A549 (cell line): Measurements from ENCODE around the gene DOCK1. TPM values are rescaled to one million over a fixed set of nuclear protein-coding genes. Genes with fewer than 3 reads are reported as not detected.

ENCODE experiments used
- ATAC-seq, 2 experiments: fragments of 200-7000 bp in 1 of 2; fragments of >200 bp in 1 of 2; cut with Nextera tagmentation in 1 of 2; cut with Tn5 transposase in 1 of 2; 3 replicates each; pipeline versions ENCODE4 v1.8.0 to v1.9.1; 2018 to 2020; ENCODE audit warnings: mild to moderate bottlenecking in 1 of 2, moderate library complexity in 1 of 2
- CTCF ChIA-PET: fragments of 300-600 bp; sonication (Branson Sonifier 250); formaldehyde crosslinking; extraction: SDS; loops from one replicate; lab custom pipeline; 2021; ENCODE audit warnings: antibody characterized with exemption, inconsistent platforms; lab: Yijun Ruan, JAX
- POLR2A ChIA-PET: fragments of 350-600 bp; formaldehyde crosslinking; extraction: SDS; loops from one replicate; lab custom pipeline; 2021; ENCODE audit warnings: antibody characterized with exemption, inconsistent platforms; lab: Yijun Ruan, JAX
- DNase-seq, 2 experiments: peaks; one replicate each; pipeline versions ENCODE4 v3.0.0 to v3.0.0-alpha.2; 2011 to 2016; ENCODE audit warnings: low read depth in 1 of 2, low spot score in 1 of 2
- FAIRE-seq: peaks from 2 replicates; lab custom pipeline; 2011; peaks lifted over from hg19 to GRCh38; lab: Jason Lieb, UNC
- H3K27ac ChIP-seq, 2 experiments: fragments of >200 bp; sonication (Bioruptor Twin); formaldehyde crosslinking; 3 replicates each; pipeline ENCODE4 v1.5.1; 2016 to 2017
- H3K4me1 ChIP-seq: fragments of >200 bp; sonication (Bioruptor Twin); formaldehyde crosslinking; 3 replicates; pipeline ENCODE4 v1.6.1; 2016
- H3K4me2 ChIP-seq: fragments of >200 bp; sonication (Bioruptor Twin); formaldehyde crosslinking; 3 replicates; pipeline ENCODE4 v1.6.1; 2016
- H3K4me3 ChIP-seq: fragments of >200 bp; sonication (Bioruptor Twin); formaldehyde crosslinking; 3 replicates; pipeline ENCODE4 v1.5.1; 2016
- H3K9me3 ChIP-seq: fragments of >200 bp; sonication (Bioruptor Twin); formaldehyde crosslinking; 3 replicates; pipeline ENCODE4 v1.6.1; 2016
- BHLHE40 ChIP-seq: IDR thresholded peaks from 2 replicates; pipeline ENCODE4 v1.6.1; 2012; ENCODE audit warnings: low read depth, low read length, inconsistent platforms
- CBX2 ChIP-seq: fragments of 200-600 bp; sonication (generic); IDR thresholded peaks from 2 replicates; pipeline ENCODE4 v1.6.1; 2016; ENCODE audit warnings: low read depth, mild to moderate bottlenecking, borderline replicate concordance
- CTCF ChIP-seq: fragments of >200 bp; sonication (Bioruptor Twin); formaldehyde crosslinking; IDR thresholded peaks from 3 replicates; pipeline ENCODE4 v1.5.1; 2016
- EHMT2 ChIP-seq: fragments of 200-600 bp; sonication (generic); IDR thresholded peaks from 2 replicates; pipeline ENCODE4 v1.6.1; 2016; ENCODE audit warnings: antibody characterized with exemption, low read depth, mild to moderate bottlenecking, moderate library complexity
- ELK1 ChIP-seq: fragments of 150-350 bp; IDR thresholded peaks from 2 replicates; pipeline ENCODE4 v1.6.1; 2014; ENCODE audit warnings: low read depth, mild to moderate bottlenecking, low read length
- EP300 ChIP-seq, 2 experiments: fragments of >200 bp; sonication (Bioruptor Twin); formaldehyde crosslinking; IDR thresholded peaks; 2 replicates in 1 of 2; 3 replicates in 1 of 2; pipeline ENCODE4 v1.6.1; 2016 to 2017
- ESRRA ChIP-seq: fragments of 150-350 bp; IDR thresholded peaks from 2 replicates; pipeline ENCODE4 v1.6.1; 2014; ENCODE audit warnings: mild to moderate bottlenecking, low read length, borderline replicate concordance
- GATA3 ChIP-seq: IDR thresholded peaks from 2 replicates; pipeline ENCODE4 v1.6.1; 2012; ENCODE audit warnings: borderline replicate concordance
- HOXA7 ChIP-seq: fragments of 250-450 bp; sonication (Bioruptor Pico); IDR thresholded peaks from 2 replicates; pipeline ENCODE4 v1.5.0; 2020; ENCODE audit warnings: mild to moderate bottlenecking, moderate library complexity
- JUN ChIP-seq, 2 experiments: fragments of >200 bp; sonication (Bioruptor Twin); formaldehyde crosslinking; IDR thresholded peaks; 2 replicates in 1 of 2; 3 replicates in 1 of 2; pipeline ENCODE4 v1.6.1; 2016 to 2017
- NR3C1 ChIP-seq: fragments of >200 bp; sonication (Bioruptor Twin); formaldehyde crosslinking; IDR thresholded peaks from 3 replicates; pipeline ENCODE4 v1.6.1; 2017
- PBX3 ChIP-seq: IDR thresholded peaks from 2 replicates; pipeline ENCODE4 v1.6.1; 2012
- POLR2A ChIP-seq: IDR thresholded peaks from 2 replicates; pipeline ENCODE4 v1.6.1; 2012; ENCODE audit warnings: mild to moderate bottlenecking, low read length
- RCOR1 ChIP-seq: fragments of 150-350 bp; IDR thresholded peaks from 2 replicates; pipeline ENCODE4 v1.6.1; 2014; ENCODE audit warnings: antibody characterized with exemption, low read length, low read depth
- SMC3 ChIP-seq: fragments of >200 bp; sonication (Bioruptor Twin); formaldehyde crosslinking; IDR thresholded peaks from 3 replicates; pipeline ENCODE4 v1.6.1; 2018; ENCODE audit warnings: inconsistent platforms
- SREBF2 ChIP-seq: fragments of 450-650 bp; IDR thresholded peaks from 2 replicates; pipeline ENCODE4 v1.6.1; 2014; ENCODE audit warnings: mild to moderate bottlenecking, moderate library complexity
- TP53 ChIP-seq: fragments of 250-450 bp; sonication (Bioruptor Pico); IDR thresholded peaks from 2 replicates; pipeline ENCODE4 v1.5.0; 2021; ENCODE audit warnings: mild to moderate bottlenecking, moderate library complexity
- ZC3H11A ChIP-seq: fragments of 450-650 bp; IDR thresholded peaks from 2 replicates; pipeline ENCODE4 v1.6.1; 2014; ENCODE audit warnings: antibody characterized with exemption, mild to moderate bottlenecking
- ZFP36 ChIP-seq: fragments of 450-650 bp; IDR thresholded peaks from 2 replicates; pipeline ENCODE4 v1.6.1; 2014; ENCODE audit warnings: borderline replicate concordance; ENCODE audit not compliant: partially characterized antibody
- WGBS: methylation state at CpG from one replicate; pipeline ENCODE4 v1.1.6; 2017; ENCODE audit errors: missing lambda C conversion rate; 5-methylcytosine and 5-hydroxymethylcytosine counted together
- polyA plus RNA-seq, 4 experiments: library from polyadenylated mRNA; depleted of rRNA in 3 of 4; stranded (reverse); fragments of >200 nt; fragmentation: RNase III in 1 of 4; extraction: RNeasy Plus Mini Kit Qiagen cat#74134 plus additional on column Dnase treatment in 1 of 4; gene quantifications; 2 replicates in 3 of 4; 3 replicates in 1 of 4; pipeline ENCODE4 v1.2.3, GENCODE V29; 2011 to 2017

DOCK1 gene
- polyA plus RNA-seq, 2 of the 4 experiments (the other 2 are of a cell fraction): 22.6 to 28.2 TPM

GRCh38 chr10:127197154-127197432, 291.9 kb downstream of the DOCK1 start:
- POLR2A ChIA-PET: no interaction called here
- FAIRE-seq (no peak), ATAC-seq (no peak), DNase-seq (no peak)
- CTCF ChIA-PET: interaction anchor here (0.9 to 1.4 kb wide), 2 partner anchors 18 to 45 kb away, joined by 3 to 6 read pairs; no protein-coding TSS in a partner anchor
- 78% methylated on average over 4 of the region's 5 CpGs for WGBS
- H3K9me3 ChIP-seq: no peaks in the 10 kb centered on the region
- H3K27ac ChIP-seq: peak overlapping the region in 1 of 2 experiments; percentile 87; a peak in 1 of 6 replicates
- peaks cover 24% of the 10 kb centered on the region for H3K4me1 ChIP-seq
- TF ChIP-seq HOXA7 (CRISPR knock-in tag): no peak
- TF ChIP-seq BHLHE40: no peak
- TF ChIP-seq TP53 (CRISPR knock-in tag): no peak
- no peak for TF ChIP-seq ESRRA
- TF ChIP-seq SREBF2: no peak
- TF ChIP-seq ELK1: no peak
- no peak for TF ChIP-seq RCOR1
- TF ChIP-seq EHMT2: no peak
- TF ChIP-seq EP300 (IDR thresholded peaks at IDR 0.05): no peak
- TF ChIP-seq CBX2: no peak
- TF ChIP-seq CTCF: no peak
- TF ChIP-seq NR3C1: no peak
- no peak for TF ChIP-seq GATA3
- TF ChIP-seq SMC3: no peak
- no peak for TF ChIP-seq PBX3
- TF ChIP-seq POLR2A: no peak
- no peak for TF ChIP-seq ZFP36
- TF ChIP-seq JUN (IDR thresholded peaks at IDR 0.05): no peak
- no peak for TF ChIP-seq ZC3H11A
- peak overlapping the region; percentile 62; the same call in 2 of the 3 replicates for H3K4me3 ChIP-seq
- H3K4me2 ChIP-seq: peak overlapping the region; percentile 98

- WGBS: 86% methylated on average over 5 of the region's 5 CpGs
- FAIRE-seq (no peak), DNase-seq (peak in 1 of 2 experiments; percentile 29)
Measured at GRCh38 chr10:127198307-127198706, 293.1 kb downstream of the DOCK1 start.

More at GRCh38 chr10:127198307-127198706, 293.1 kb downstream of the DOCK1 start:
- Histone ChIP-seq H3K9me3 (no peaks in the 10 kb centered on the region), H3K4me1 (peaks cover 24% of the 10 kb centered on the region), H3K4me2 (no peak overlapping the region), H3K4me3 (no peak overlapping the region), H3K27ac (no peak overlapping the region)
- peak in 1 of 2 experiments; percentile 43; a peak in 3 of 6 replicates for ATAC-seq
- POLR2A ChIA-PET: no interaction called here
- CTCF ChIA-PET: interaction anchor here (0.6 to 1.0 kb wide), 4 partner anchors 46 to 497 kb away, joined by 3 read pairs; no protein-coding TSS in a partner anchor
- TF ChIP-seq CTCF: peak; percentile 24
- TF ChIP-seq SREBF2: no peak
